C4-2B (cell line): ENCODE measurements around the gene MYO1G.

Source experiments
- ZFX ChIP-seq: fragments of 450-650 bp; IDR thresholded peaks from 2 replicates; pipeline ENCODE4 v1.6.1; 2017
- TF ChIP-seq, protein P1 (sequence below): fragments of 450-650 bp; conservative IDR thresholded peaks from 2 replicates; pipeline ENCODE4 v1.5.1; 2017; ENCODE audit warnings: mild to moderate bottlenecking

DNA sequence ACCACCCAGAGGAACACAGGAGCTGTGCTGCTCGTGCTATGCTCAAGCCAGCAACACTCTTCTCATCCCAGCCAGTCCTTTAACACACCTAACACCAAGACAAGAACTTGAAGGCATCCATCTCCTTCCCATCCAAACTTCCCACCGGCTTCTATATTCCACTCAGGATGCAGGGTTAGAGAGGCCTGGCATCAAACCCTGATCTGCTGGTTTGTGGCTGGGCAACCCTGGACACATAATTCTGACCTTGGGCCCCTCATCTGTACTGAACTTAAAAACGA, 5.6 kb upstream of the MYO1G start:
- no peak for TF ChIP-seq ZFX
- TF ChIP-seq, protein P1, sequence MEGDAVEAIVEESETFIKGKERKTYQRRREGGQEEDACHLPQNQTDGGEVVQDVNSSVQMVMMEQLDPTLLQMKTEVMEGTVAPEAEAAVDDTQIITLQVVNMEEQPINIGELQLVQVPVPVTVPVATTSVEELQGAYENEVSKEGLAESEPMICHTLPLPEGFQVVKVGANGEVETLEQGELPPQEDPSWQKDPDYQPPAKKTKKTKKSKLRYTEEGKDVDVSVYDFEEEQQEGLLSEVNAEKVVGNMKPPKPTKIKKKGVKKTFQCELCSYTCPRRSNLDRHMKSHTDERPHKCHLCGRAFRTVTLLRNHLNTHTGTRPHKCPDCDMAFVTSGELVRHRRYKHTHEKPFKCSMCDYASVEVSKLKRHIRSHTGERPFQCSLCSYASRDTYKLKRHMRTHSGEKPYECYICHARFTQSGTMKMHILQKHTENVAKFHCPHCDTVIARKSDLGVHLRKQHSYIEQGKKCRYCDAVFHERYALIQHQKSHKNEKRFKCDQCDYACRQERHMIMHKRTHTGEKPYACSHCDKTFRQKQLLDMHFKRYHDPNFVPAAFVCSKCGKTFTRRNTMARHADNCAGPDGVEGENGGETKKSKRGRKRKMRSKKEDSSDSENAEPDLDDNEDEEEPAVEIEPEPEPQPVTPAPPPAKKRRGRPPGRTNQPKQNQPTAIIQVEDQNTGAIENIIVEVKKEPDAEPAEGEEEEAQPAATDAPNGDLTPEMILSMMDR = no peak
